Thoracic aorta (tissue), 2 donors: ENCODE measurements around the gene CCDC43. TPM values are rescaled to one million over a fixed set of nuclear protein-coding genes. Genes with fewer than 3 reads are reported as not detected.
"Not testable (repeated sequence)": the region's sequence is repeated elsewhere in the genome, so short reads cannot be mapped to it uniquely, and the experiment has no call there.

Source experiments
- ATAC-seq: fragments of 150-250 bp; one replicate; pipeline ENCODE4 v1.8.0; 2017; ENCODE audit warnings: low read depth; ENCODE audit not compliant: insufficient number of reproducible peaks, low FRiP score
- DNase-seq: peaks from one replicate; pipeline ENCODE4 v3.0.0-alpha.2; 2020; ENCODE audit warnings: low spot score
- H3K27ac ChIP-seq, 2 donors: fragments of 200-600 bp; sonication (generic); 1 replicate in 1 of 2; 2 replicates in 1 of 2; pipeline ENCODE4 v1.5.1; 2016; ENCODE audit warnings: mild to moderate bottlenecking in 2 of 2, moderate library complexity in 2 of 2
- H3K27me3 ChIP-seq: fragments of 200-600 bp; sonication (generic); replicated peaks from 2 replicates; pipeline ENCODE4 v1.6.0; 2016; ENCODE audit warnings: mild to moderate bottlenecking; ENCODE audit not compliant: insufficient read depth
- H3K36me3 ChIP-seq: fragments of 200-600 bp; sonication (generic); one replicate; pipeline ENCODE4 v1.5.1; 2016
- H3K4me1 ChIP-seq, 2 donors: fragments of 200-600 bp; sonication (generic); 1 replicate in 1 of 2; 2 replicates in 1 of 2; pipeline versions ENCODE4 v1.5.1 to v1.6.0; 2016; ENCODE audit warnings: low read depth in 2 of 2, mild to moderate bottlenecking in 1 of 2; ENCODE audit not compliant: control insufficient read depth in 1 of 2
- H3K4me3 ChIP-seq: fragments of 200-600 bp; sonication (generic); 2 replicates; pipeline ENCODE4 v1.5.1; 2016; ENCODE audit warnings: mild to moderate bottlenecking
- H3K9me3 ChIP-seq: fragments of 200-600 bp; sonication (generic); 2 replicates; pipeline ENCODE4 v1.5.1; 2016
- CTCF ChIP-seq: fragments of 200-600 bp; sonication (generic); IDR thresholded peaks from one replicate; pipeline ENCODE4 v1.5.1; 2019; ENCODE audit warnings: antibody characterized with exemption
- total RNA-seq, 2 donors: library from RNA; depleted of rRNA; stranded (reverse); fragments of >200 nt; gene quantifications; one replicate each; pipeline versions ENCODE4 v1.1.0 to v1.2.3, GENCODE V29; 2016

CCDC43 gene
- total RNA-seq, 2 donors from 2014 or later = 8.0 to 18.8 TPM

GRCh38 chr17:44645341-44645740, 44.2 kb downstream of the CCDC43 start:
- H3K27ac ChIP-seq = no peak overlapping the region
- no peaks in the 10 kb centered on the region for H3K9me3 ChIP-seq
- no peak for TF ChIP-seq CTCF
- no peak overlapping the region for H3K4me3 ChIP-seq
- H3K4me1 ChIP-seq = no peaks in the 10 kb centered on the region
- ATAC-seq (no peak), DNase-seq (no peak)
- no peaks in the 10 kb centered on the region for H3K36me3 ChIP-seq
- no peaks in the 10 kb centered on the region for H3K27me3 ChIP-seq

- ATAC-seq (no peak), DNase-seq (no peak)
- Histone ChIP-seq H3K4me1 (no peaks in the 10 kb centered on the region), H3K27ac (no peak overlapping the region), H3K4me3 (no peak overlapping the region), H3K36me3 (no peaks in the 10 kb centered on the region), H3K27me3 (no peaks in the 10 kb centered on the region), H3K9me3 (no peaks in the 10 kb centered on the region)
- no peak for TF ChIP-seq CTCF
Observed at GRCh38 chr17:44642834-44643233, 46.7 kb downstream of the CCDC43 start.

- ATAC-seq (no peak), DNase-seq (no peak)
- no peaks in the 10 kb centered on the region for H3K9me3 ChIP-seq
- H3K4me1 ChIP-seq = no peaks in the 10 kb centered on the region
- no peak overlapping the region for H3K4me3 ChIP-seq
- no peaks in the 10 kb centered on the region for H3K27me3 ChIP-seq
- no peaks in the 10 kb centered on the region for H3K36me3 ChIP-seq
- no peak for TF ChIP-seq CTCF
- H3K27ac ChIP-seq = no peak overlapping the region
Observed at GRCh38 chr17:44637066-44637465, 52.5 kb downstream of the CCDC43 start.

- no peaks in the 10 kb centered on the region for H3K36me3 ChIP-seq
- DNase-seq = no peak
- no peaks in the 10 kb centered on the region for H3K9me3 ChIP-seq
- no peak overlapping the region for H3K27ac ChIP-seq
- no peak for ATAC-seq
- no peak overlapping the region for H3K4me3 ChIP-seq
- no peaks in the 10 kb centered on the region for H3K27me3 ChIP-seq
- peak; percentile 49 for TF ChIP-seq CTCF
- H3K4me1 ChIP-seq = no peaks in the 10 kb centered on the region
Observed at GRCh38 chr17:44636562-44636961, 53.0 kb downstream of the CCDC43 start.

- DNase-seq, H3K27ac ChIP-seq, H3K36me3 ChIP-seq, H3K9me3 ChIP-seq, ATAC-seq, H3K4me3 ChIP-seq, H3K4me1 ChIP-seq, H3K27me3 ChIP-seq: not testable (repeated sequence)
Observed at GRCh38 chr17:44634401-44634800, 55.2 kb downstream of the CCDC43 start.

GRCh38 chr17:44633998-44634397, 55.6 kb downstream of the CCDC43 start:
- Histone ChIP-seq H3K27ac (no peak overlapping the region), H3K4me1 (no peaks in the 10 kb centered on the region), H3K9me3 (no peaks in the 10 kb centered on the region), H3K4me3 (no peak overlapping the region), H3K27me3 (no peaks in the 10 kb centered on the region), H3K36me3 (no peaks in the 10 kb centered on the region)
- TF ChIP-seq CTCF = no peak
- no peak for ATAC-seq
- DNase-seq = no peak
